Renal cortical epithelial cell (primary cell): ENCODE measurements around the gene TEX53. TPM values are rescaled to one million over a fixed set of nuclear protein-coding genes. Genes with fewer than 3 reads are reported as not detected.

Source experiments
- DNase-seq: peaks from one replicate; pipeline ENCODE4 v3.0.0-alpha.2; 2011; ENCODE audit warnings: low read depth
- total RNA-seq: library from RNA; depleted of rRNA; stranded (reverse); fragments of >200 nt; gene quantifications from 2 replicates; pipeline ENCODE4 v1.2.3, GENCODE V29; 2014

The TEX53 gene
- not detected in 2 replicates for total RNA-seq

DNA sequence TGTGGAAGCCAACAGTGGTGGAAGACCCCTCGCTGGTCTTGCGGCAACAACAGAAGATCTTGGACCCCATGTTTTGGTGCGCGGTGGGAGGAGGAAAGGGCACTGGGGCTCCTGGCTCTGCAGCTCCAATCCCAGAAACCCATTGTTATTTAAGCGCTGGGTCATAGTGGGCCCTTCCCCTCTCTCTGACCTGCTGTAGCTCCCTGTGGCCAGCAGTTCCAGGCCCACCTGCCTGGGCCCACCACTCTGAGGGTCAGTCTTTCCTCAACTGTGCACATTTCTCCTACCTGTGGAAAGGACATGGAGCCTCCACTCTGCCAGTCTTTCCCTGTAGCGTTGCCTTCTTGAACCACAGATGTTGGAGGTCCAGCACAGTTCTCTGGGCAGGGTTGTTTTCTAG, at the start of gene TEX53:
Gene TEX53, minus strand, starts transcription at position 101 of the 400 bp plus-strand sequence. Its CDS starts 31 bp downstream, at position 70.
- DNase-seq, result no peak

DNA sequence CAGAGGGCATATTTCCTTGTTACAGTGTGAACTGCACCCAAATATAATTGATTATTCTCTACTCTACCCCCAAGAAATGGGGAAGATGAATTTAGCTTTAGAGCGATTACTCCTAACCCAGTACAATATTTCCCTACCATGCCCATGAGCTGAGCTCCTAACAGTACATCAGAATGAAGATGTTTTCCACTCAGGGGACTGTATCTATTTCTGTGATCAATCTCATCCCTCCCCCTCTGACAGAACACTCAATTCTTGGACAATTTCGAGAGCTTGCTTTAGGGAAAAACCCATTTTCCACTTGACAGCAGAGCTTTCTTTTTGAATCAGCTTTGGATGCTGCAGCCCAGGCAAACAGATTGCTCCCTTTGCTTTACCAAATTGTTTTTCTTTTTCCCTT, 49.1 kb upstream of the TEX53 start:
- DNase-seq, result no peak

DNA sequence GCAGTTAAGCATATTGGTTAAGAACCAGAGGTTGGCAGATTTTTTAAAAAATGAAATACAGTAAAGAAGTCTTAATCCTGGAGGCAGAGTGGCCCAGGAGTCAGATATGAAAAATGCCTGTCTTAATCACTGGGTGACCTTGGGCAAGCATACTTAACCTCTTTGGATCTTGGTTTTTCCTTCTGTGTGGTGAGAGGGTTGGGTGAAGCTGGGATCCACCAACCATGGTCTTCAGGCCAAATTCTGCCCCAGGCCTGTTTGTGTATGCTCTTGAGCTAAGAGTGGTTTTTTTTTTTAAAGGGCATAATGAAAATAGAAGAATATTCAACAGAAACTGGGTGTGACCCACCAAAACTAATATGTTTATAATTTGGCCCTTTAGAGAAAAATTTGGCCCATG, 44.4 kb upstream of the TEX53 start:
- DNase-seq, result no peak

DNA sequence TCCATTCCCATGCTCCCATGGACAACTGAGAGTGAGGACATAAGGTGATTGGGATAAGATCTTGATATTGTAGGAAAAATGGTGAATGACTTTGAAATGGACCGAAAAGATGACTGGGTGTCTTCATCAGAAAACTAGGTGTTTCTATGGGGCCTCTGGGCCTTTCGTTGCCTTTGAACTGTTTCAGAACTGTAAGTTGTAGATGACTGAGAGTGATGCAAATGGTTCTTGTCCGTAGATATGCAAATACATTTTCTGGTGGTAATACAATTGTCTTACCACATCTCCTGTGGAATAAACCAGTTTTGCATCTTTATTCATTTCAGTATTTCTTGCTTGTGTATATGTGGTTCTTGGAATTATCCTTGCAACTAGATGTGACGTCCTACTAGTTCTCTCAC, 40.3 kb upstream of the TEX53 start:
- no peak for DNase-seq

DNA sequence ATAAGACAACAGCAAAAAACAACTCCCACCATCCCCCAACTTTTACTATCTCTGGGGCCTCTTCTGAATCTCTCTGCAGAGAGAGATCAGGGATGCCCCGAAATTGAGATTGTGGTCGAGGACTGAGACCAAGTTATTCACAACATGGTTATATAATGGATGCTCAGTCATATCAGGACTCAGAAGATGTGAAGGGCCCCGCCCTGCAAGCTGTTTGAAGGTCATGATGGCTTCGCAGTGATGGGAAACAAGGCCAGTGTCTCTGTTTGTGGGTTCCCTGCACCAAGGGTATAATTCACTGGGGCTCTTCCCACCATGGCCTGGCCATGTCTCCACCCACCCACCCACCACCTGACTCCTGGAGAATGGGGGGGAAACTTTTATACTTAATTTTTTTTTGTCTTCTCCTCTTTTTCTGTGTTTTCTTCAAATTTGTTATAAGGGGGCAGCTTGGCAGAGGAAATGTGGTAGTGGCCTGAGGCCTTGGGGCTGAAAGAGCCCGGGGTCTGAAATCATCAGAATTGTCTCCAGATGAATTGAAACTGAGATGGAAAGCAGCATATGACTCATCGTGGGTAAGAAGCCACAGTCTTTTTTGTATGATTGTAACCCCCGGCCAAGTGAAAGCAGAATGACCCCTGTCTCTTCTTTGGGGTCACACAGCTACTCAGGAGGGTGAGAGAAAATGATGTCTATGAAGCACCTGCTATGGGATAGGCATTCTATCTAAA, 39.4 kb upstream of the TEX53 start:
- peak; percentile 59 for DNase-seq

DNA sequence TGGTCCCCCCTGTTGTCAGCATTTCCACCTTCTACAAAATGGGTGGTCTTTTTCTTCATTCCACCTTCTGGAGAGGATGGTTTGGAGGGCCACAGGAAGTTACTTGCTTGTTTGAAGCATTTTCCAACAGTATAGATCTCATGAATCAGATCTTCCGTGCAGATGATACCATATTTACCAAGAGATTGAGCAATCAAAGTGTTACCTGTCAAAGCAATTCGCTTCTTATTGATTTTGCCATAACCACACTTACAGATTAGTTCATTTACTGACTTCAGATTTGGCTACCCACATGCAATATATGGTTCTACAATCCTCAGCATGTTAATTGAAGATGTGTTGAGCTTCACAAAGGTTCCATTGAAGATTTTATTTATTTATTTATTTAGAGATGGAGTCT, 38.3 kb upstream of the TEX53 start:
- DNase-seq, result no peak

DNA sequence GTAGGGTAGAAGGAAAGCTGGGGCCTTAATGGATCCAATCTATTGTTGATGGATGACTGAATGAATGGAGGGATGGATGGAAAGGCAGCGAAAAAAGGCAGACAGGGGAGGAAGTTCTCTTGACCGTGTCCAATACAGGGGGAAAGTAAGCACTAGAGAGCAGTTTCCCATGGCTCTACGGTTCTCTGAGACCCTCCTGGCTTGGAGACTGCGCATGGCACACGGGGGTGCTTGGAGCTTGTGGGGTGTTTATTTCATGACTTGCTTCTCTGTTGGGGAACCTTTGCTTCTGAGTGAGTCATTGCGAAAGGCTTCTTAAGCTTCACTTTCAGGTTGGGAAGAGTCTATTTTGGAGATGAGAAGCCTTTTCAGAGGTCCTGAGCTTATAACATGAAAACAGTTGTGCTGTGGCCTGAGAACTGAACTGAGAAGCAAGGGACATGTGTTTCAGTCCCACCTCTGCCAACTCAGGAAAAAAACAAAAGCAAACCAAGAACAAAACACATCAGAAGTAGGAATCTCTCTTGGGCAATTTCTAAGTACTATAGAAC, 37.2 kb upstream of the TEX53 start:
- DNase-seq, result no peak

DNA sequence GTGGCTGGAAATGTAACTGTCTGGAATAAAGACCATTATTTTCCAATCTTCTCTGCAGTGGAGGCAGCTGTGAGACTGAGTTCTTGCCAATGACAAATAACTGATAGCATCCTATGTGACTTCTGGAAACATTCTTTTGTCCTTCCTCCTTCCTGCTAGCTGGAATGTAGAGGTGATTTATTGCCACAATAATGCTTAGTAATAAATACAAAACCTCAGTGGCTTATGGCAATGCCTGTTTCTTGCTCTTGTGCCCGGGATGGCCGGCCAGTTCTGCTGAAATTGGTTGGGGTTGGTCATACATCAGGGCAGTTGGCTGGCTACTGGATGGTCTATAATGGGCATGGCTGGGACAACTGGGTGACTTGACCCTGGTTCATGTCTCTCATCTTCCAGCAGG, 36.5 kb upstream of the TEX53 start:
- DNase-seq, result peak; percentile 23

DNA sequence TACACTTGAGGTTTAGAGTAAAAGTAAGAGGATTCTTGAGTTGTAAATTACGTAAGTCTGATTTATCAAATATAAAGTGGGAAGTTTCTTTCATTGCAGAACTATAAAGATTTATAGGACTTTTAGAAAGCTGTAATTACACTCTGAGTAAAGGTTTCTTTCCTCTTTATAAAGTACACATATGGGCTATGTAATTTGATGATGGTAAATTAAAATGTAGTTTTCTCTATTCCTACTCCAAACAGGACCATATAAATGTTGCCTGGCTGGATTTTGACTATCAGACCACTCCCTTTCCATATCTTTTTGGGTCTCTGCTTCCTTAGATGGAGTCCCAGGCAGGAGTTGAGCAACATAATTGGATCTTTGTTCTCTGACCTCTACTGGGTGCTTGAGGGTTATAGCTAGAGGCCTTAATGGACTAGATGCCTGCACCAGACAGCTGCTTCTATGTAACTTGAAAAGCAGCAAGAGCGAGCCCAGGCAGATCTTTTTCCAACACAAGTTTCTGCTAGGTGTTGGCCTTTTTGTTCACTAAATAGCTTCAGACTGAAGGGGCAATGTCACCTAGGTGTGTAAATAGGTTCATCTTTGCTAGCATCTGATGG, 35.7 kb upstream of the TEX53 start:
- DNase-seq, result no peak

DNA sequence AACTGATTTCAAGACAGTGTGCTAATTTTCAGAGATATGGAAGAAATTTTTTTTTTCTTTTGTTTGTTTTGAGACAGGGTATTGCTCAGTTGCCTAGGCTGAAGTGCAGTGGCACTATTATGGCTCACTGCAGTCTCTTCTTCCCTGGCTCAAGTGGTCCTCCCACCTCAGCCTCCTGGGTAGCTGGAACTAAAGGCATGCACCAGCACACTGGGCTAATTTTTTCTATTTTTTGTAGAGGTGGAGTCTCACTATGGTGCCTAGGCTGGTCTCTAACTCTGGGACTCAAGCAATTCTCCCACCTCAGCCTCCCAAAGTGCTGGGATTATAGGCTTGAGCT, 34.3 kb upstream of the TEX53 start:
- DNase-seq, result no peak

DNA sequence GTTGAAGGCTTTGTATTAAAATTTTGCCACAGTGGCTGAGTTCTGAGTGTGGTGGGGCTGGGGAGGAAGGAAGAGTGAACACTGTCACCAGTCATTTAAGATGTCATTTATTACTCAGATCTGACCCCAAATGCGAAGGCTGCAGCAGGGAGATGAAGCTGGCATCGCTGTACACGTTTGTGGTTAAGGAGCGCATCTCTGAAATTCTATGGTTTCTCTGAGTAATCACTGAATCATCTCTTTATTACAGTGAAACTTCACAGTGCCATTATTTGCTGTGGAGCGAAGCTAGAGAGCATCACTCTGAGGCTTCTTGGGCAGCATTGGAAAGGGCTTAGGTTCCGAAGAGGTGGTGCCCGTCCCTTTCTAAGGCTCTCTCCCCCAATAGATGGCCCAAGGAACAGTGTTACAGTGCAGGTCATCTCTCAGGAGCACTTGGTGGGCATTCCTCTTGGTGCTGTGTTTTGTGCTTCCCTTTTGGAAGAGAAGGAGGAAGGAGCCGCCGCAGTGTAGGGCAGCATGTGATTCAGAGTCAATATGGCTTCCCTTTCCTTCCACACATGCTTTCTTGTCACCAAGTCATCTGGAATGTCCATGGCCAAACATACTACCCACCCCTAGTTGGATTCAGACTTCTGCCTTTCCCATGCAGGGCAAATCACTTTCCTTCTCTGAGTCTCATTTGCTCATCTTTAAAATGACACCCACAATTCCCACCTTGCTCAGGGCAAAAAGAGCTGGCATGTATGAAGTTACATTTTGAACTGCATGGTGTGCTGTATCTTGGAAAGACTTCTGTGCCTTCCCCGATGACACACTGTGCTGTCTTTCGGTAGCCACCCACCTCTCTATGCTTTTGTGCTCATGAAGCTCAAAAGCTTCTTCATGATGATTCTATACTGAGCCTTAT, 33.7 kb upstream of the TEX53 start:
- DNase-seq, result peak; percentile 92

DNA sequence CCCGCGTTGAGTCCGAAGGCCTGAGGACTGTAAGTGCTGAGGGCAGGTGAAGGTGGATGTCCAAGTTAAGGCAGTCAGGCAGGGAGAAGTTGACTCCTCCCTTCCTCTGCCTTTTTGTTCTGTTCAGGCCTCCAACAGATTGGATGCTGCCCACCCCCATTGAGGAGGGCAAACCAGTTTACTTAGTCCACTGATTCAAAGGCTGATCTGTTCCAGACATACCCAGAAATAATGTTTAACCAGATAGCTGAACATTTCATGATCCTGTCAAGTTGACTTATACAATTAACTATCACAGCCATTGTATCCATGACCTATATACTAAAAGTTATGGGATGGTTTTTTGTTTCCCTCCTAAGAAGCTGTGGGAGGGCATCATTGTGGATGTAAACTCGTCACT, 32.7 kb upstream of the TEX53 start:
- peak; percentile 64 for DNase-seq

DNA sequence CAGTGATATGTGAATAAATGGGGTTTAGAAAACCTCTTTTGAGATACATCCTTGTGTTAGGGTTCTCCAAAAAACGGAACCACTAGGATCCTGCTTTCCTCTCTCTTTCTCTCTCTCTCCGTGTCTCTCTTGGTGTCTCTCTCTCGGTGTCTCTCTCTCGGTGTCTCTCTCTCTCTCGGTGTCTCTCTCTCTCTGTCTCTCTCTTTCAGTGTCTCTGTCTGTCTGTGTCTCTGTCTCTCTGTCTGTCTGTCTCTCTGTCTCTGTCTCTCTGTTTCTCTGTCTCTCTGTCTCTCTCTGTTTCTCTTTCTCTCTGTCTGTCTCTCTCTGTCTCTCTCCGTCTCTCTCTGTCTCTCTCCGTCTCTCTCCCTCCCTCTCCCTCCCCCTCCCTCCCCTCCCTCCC, 32.2 kb upstream of the TEX53 start:
- no peak for DNase-seq

DNA sequence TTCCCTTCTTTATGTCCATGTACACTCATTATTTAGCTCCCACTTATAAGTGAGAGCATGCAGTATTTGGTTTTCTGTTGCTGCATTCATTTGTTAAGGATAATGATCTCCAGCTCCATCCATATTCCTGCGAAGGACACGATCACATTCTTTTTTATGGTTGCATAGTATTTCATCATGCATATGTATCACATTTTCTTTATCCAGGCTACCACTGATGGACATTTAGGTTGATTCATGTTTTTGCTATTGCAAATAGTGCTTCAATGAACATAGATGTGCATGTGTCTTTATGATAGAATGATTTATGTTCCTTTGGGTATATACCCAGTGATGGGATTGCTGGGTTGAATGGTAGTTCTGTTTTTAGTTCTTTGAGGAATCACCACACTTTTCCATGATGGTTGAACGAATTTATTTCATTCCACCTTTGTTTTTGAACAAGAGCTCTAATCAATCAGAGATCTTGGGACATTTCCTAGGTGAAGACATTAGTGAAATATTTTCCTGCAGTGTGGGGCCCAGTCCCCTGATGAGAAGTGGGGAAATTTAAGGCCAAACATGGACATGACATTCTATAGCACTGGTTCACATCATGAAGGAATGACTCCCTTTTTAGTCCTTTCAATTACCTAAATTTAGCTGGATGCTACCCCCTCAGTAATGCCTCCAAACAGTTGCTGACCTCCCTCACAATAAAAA, 31.5 kb upstream of the TEX53 start:
- no peak for DNase-seq

DNA sequence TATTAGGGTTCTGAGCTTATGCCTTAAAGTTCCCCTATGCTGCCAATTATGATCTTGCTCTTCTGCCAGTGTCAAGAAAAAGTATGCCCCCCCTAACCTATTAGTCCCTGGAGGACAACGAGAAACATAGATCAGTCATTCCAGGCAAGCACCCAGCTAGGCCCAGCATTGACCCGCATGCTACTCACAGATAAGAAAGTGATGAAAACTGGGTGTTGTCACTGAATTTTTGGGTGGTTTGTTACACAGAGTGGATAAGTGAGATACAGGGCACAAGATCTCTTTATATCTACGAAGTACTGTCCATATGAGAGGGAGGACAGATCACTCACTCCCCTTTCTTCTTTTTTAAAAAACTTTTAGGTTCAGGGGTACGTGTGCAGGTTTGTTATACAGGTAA, 30.8 kb upstream of the TEX53 start:
- DNase-seq, result no peak

DNA sequence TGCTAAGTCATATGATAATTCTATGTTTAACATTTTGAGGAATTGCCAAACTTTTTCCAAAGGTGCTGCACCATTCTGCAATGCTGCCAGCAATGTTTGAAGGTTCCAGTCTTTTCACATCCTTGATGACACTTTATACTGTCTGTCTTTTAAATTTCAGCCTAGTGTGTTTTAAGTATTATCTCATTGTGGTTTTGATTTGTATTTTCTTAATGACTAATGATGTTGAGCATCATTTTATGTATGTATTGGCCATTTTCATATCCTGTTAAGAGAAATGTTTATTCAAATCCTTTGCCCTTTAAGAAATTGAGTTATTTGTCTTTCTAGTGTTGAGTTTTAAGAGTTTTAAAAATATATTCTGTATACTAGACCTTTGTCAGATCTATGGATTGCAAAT, 29.4 kb upstream of the TEX53 start:
- no peak for DNase-seq

DNA sequence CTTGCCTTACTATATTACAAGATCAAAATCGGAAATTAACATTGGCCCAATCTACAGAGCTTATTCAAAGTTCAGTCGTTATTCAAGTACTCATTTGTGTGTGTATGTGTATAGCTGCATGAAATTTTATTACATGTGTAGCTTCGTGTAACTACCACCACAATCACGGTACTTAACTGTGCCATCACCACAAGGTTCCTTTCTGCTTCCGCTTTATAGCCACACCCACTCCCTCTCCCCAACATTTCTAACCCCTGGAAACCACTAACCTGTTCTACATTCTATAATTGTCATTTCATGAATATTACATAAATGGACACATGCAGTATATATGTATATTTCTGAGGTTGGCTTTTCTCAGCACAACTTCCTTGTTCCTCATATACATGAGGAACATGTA, 28.3 kb upstream of the TEX53 start:
- no peak for DNase-seq

DNA sequence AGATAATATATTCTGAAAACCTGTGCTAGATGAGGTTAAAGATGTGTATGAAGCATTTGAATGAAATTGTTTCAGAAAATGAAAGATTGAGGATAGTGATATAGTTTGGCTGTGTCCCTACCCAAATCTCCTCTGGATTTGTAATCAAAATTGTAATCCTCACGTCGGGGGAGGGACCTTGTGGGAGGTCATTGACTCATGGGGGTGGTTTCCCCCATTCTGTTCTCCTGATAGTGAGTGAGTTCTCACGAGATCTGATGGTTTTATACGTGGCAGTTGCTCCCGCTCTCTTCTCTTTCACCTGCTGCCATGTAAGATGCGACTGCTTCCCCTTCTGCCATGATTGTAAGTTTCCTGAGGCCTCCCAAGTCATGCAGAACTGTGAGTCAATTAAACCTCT, 26.4 kb upstream of the TEX53 start:
- no peak for DNase-seq

DNA sequence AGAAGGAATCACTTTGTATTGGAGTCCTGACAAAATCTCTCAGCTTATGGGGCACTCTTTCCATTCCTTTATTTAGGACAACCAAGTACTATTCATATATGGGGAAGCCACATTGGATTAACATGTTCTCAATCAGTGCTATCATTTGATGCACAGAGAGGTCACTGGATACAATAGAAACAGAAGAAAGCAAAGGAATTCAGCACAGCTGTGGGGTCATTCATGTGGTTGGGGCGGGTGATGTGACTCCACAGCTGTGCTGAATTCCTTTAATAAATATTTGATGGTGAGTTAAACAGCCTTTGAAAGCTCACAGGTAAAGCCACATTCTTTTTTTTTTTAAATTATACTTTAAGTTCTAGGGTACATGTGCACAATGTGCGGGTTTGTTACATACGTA, 25.2 kb upstream of the TEX53 start:
- no peak for DNase-seq

DNA sequence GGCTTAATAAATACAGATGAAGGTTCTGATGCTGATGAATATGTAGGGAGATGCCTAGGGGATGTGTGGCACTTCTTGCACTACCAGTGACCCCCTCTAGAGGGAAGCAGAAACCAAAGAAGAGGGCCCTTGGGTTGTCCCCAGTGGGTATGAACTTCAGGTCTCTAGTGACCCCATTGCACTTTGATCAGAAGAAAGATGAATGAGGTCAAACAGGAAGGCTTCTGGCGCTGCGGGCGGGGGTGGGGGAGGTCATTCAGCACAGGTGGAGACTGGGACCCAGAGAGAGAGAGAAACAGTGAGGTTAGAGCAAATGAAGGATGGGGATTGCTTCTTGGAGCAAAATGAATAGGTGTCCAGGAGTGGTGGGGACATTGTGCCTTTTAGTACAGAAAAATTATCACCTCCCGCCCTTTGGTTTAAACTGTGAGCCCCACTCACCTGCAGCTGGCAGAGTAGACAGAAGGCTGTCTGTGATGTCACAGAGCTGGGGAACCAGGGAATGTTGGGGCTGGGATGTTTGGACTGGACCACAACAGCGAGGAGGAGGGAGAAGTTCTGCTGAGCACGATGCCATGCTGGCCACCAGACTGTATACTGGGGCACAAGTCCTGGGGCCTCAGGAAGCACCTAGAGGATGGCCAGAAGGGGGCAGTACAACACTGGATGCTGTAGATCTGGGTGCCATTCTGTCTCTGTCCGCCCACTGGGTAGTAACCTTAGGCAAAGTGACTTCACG, 24.2 kb upstream of the TEX53 start, which contains the start of gene TEX48:
Gene TEX48, minus strand, starts transcription at position 599 of the 739 bp plus-strand sequence. CDS start 10,469 bp downstream, outside the sequence.
- peak; percentile 67 for DNase-seq
